ENCODE data around the gene RIT1.

Gene RIT1

GRCh38 chr1:155856257-155856974 lies 54.7 kb downstream of the RIT1 start:
- no peak for DNase-seq

DNA sequence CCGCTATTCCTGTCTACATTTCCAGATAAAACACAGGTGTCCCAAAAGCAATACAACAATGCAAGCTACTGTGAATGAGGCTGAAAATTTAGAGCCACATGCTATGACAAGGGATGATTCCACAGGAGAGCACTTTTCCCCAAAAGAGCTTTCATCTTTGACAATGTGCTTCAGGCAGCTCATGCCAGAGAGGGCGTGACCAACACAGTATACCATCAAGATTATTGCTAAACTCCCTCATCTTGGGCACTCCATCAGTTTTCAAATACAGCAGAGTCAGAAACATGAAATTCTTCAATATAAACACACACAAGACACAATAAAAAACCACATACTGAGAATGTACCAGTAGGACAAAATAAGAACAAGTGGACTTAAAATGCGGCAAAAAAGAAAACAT lies 60.8 kb downstream of the RIT1 start:
- no peak for DNase-seq

- no peak for DNase-seq
Observed at GRCh38 chr1:155847823-155848529, 63.2 kb downstream of the RIT1 start.
